Measurements from ENCODE around the gene MAGT1.
"Not testable (repeated sequence)": the region's sequence is repeated elsewhere in the genome, so short reads cannot be mapped to it uniquely, and the experiment has no call there.

The MAGT1 gene

DNA sequence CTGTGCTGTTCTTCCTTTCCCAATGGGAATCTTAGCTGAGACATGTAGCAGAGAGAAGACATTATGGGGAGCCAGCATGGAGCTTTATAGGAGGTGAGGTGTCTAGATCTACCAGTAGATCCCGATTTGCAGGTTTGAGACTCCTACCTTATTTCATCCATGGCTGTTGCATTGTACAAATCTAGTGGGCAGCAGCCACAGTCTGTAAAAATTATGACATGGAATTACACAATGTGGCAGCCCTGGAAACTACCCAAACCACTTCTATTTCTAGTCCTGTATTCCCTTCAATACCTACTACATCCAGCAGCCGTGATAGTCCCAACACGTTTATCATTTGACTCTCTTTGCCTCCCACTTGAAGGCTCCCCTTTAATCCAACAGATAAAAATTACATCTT is 23.3 kb upstream of the MAGT1 start:
- Histone ChIP-seq H3K9me3 (ENCODE audit: control insufficient read depth, low read length) (no peaks in the 10 kb centered on the region), H3K27me3 (replicated peaks; ENCODE audit: control insufficient read depth, insufficient read depth, low read length) (no peaks in the 10 kb centered on the region), H3K4me3 (ENCODE audit: low read length) (no peak overlapping the region), H3K9ac (ENCODE audit: low read length) (no peak overlapping the region), H3K4me1 (ENCODE audit: control insufficient read depth, insufficient read depth, low read length) (no peaks in the 10 kb centered on the region), H3K36me3 (ENCODE audit: control insufficient read depth, insufficient read depth, low read length, severe bottlenecking) (no peaks in the 10 kb centered on the region)
- DNase-seq (ENCODE audit: low read depth) = peak; percentile 10

DNA sequence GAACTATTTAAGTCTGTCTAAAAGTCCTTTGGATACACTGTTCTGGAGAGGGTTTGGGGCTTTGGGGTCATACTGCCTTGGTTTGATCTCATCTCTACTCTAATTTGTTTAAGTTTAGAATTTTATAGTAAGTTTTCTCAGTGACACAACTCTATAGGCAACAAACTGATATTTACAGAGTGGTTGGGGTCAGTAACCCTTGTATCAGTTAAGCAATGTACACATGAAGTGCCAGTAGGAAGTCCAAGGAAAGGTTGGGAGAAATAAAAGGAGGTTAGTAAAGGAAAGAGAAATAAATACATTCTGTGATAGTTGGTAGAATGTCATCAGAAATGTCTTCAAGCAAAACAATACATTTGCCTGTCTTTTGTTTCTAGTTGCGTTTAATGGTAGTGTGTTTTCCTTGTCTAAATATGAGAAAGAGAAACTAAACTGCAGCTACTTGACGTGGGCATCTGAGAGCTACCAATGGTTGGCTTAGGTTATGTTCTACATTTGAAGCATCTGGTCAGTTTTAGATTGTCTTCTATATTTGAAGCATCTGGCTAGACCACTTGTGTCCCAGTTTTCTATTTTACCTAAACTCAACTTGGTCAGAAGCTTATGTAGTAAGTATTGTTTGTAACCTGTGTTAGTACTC is 22.2 kb upstream of the MAGT1 start:
- Histone ChIP-seq H3K4me3 (ENCODE audit: low read length) (no peak overlapping the region), H3K9me3 (ENCODE audit: control insufficient read depth, low read length) (no peaks in the 10 kb centered on the region), H3K27me3 (replicated peaks; ENCODE audit: control insufficient read depth, insufficient read depth, low read length) (no peaks in the 10 kb centered on the region), H3K9ac (ENCODE audit: low read length) (no peak overlapping the region), H3K36me3 (ENCODE audit: control insufficient read depth, insufficient read depth, low read length, severe bottlenecking) (no peaks in the 10 kb centered on the region), H3K4me1 (ENCODE audit: control insufficient read depth, insufficient read depth, low read length) (no peaks in the 10 kb centered on the region)
- DNase-seq (ENCODE audit: low read depth) = no peak

DNA sequence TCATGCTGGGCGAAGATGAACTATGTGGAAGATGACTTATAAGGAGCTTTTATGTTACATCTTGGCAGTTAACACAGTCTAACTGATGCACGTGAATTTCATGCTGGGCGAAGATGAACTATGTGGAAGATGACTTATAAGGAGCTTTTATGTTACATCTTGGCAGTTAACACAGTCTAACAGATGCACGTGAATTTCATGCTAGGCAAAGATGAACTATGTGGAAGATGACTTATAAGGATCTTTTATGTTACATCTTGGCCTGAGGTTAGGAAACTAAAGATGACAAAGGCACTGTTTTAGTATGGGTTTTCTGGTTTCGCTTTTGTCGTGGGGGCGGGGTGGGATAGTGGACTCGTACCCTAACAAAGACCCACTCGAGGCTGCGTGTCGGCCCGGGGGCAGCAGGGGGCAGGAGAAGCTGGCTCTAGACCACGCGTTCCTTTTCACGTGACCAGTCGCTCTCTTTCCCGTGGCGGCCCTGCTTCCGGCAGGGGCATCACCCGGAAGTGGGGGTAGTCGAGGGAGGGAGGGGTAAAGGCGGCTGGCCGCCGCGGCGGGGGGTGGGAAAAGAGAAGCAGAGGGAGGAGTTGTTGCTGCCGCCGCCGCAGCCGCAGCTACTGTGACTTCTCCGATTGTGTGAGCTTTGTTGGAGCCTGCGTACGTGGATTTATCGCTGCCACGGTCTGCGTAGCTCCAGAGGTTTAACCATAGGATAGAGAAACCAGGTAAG is 15.0 kb upstream of the MAGT1 start, which contains the start of gene ATP7A:
Gene ATP7A, plus strand, starts transcription at position 586 of the 733 bp plus-strand sequence. CDS start 60,949 bp downstream, outside the sequence.
- peak within 1 kb of the TSS; percentile 90 for H3K4me3 ChIP-seq (ENCODE audit: low read length)
- peaks cover 2% of the 10 kb centered on the region for H3K27me3 ChIP-seq (replicated peaks; ENCODE audit: control insufficient read depth, insufficient read depth, low read length)
- peak within 1 kb of the TSS; percentile 90 for H3K9ac ChIP-seq (ENCODE audit: low read length)
- peaks cover under 1% of the 10 kb centered on the region for H3K36me3 ChIP-seq (ENCODE audit: control insufficient read depth, insufficient read depth, low read length, severe bottlenecking)
- no peaks in the 10 kb centered on the region for H3K9me3 ChIP-seq (ENCODE audit: control insufficient read depth, low read length)
- no peaks in the 10 kb centered on the region for H3K4me1 ChIP-seq (ENCODE audit: control insufficient read depth, insufficient read depth, low read length)
- DNase-seq (ENCODE audit: low read depth) = peak; percentile 91

DNA sequence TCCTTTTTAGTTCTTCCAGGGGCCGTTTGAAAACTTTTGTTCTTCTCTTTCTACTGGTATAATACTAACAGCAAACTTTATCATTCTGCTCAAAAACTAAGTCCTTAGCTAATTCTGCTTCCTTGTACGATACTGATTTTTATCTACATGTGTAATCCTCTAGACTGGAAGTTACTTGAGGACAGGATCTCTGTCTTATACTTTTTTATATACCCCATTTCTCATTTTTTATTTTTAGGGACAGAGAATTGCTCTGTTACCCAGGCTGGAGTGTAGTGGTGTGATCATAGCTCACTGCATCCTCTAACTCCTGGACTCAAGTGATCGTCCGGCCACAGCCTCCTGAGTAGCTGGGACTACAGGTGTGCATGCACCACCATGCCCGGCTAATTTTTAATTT is 6.3 kb upstream of the MAGT1 start:
- H3K9me3 ChIP-seq (ENCODE audit: control insufficient read depth, low read length) = no peaks in the 10 kb centered on the region
- no peaks in the 10 kb centered on the region for H3K27me3 ChIP-seq (replicated peaks; ENCODE audit: control insufficient read depth, insufficient read depth, low read length)
- peaks cover 22% of the 10 kb centered on the region for H3K36me3 ChIP-seq (ENCODE audit: control insufficient read depth, insufficient read depth, low read length, severe bottlenecking)
- peak overlapping the region; percentile 89 for H3K4me3 ChIP-seq (ENCODE audit: low read length)
- DNase-seq (ENCODE audit: low read depth) = no peak
- H3K4me1 ChIP-seq (ENCODE audit: control insufficient read depth, insufficient read depth, low read length) = peaks cover 4% of the 10 kb centered on the region
- H3K9ac ChIP-seq (ENCODE audit: low read length) = peak overlapping the region; percentile 88

- DNase-seq (ENCODE audit: low read depth) = peak; percentile 40
- Histone ChIP-seq H3K9me3 (ENCODE audit: control insufficient read depth, low read length) (no peaks in the 10 kb centered on the region), H3K27me3 (replicated peaks; ENCODE audit: control insufficient read depth, insufficient read depth, low read length) (no peaks in the 10 kb centered on the region), H3K9ac (ENCODE audit: low read length) (peak overlapping the region; percentile 88), H3K4me1 (ENCODE audit: control insufficient read depth, insufficient read depth, low read length) (peaks cover 4% of the 10 kb centered on the region), H3K4me3 (ENCODE audit: low read length) (peak overlapping the region; percentile 89), H3K36me3 (ENCODE audit: control insufficient read depth, insufficient read depth, low read length, severe bottlenecking) (peaks cover 22% of the 10 kb centered on the region)
Measured at GRCh38 chrX:77900688-77901087, 5.5 kb upstream of the MAGT1 start.

- H3K27me3 ChIP-seq (replicated peaks; ENCODE audit: control insufficient read depth, insufficient read depth, low read length) = no peaks in the 10 kb centered on the region
- peak; percentile 96 for DNase-seq (ENCODE audit: low read depth)
- peaks cover 15% of the 10 kb centered on the region for H3K36me3 ChIP-seq (ENCODE audit: control insufficient read depth, insufficient read depth, low read length, severe bottlenecking)
- H3K4me3 ChIP-seq (ENCODE audit: low read length) = peak within 1 kb of the TSS; percentile 89
- H3K9ac ChIP-seq (ENCODE audit: low read length) = peak within 1 kb of the TSS; percentile 88
- peaks cover 12% of the 10 kb centered on the region for H3K9me3 ChIP-seq (ENCODE audit: control insufficient read depth, low read length)
- peaks cover 4% of the 10 kb centered on the region for H3K4me1 ChIP-seq (ENCODE audit: control insufficient read depth, insufficient read depth, low read length)
Measured at GRCh38 chrX:77899081-77899828, 4.0 kb upstream of the MAGT1 start, which contains the start of gene COX7B. Gene COX7B, plus strand, starts transcription at chrX:77899468. Its CDS starts 86 bp downstream, at chrX:77899554.

- Histone ChIP-seq H3K9me3 (ENCODE audit: control insufficient read depth, low read length) (peaks cover 13% of the 10 kb centered on the region), H3K4me3 (ENCODE audit: low read length) (peak overlapping the region; percentile 91), H3K36me3 (ENCODE audit: control insufficient read depth, insufficient read depth, low read length, severe bottlenecking) (no peaks in the 10 kb centered on the region)
Measured at GRCh38 chrX:77893713-77894112, 1.5 kb downstream of the MAGT1 start.

GRCh38 chrX:77892887-77893286 is 2.3 kb downstream of the MAGT1 start:
- Histone ChIP-seq H3K4me3 (ENCODE audit: low read length) (no peak overlapping the region), H3K9ac (ENCODE audit: low read length) (no peak overlapping the region), H3K36me3 (ENCODE audit: control insufficient read depth, insufficient read depth, low read length, severe bottlenecking) (no peaks in the 10 kb centered on the region), H3K27me3 (replicated peaks; ENCODE audit: control insufficient read depth, insufficient read depth, low read length) (no peaks in the 10 kb centered on the region), H3K4me1 (ENCODE audit: control insufficient read depth, insufficient read depth, low read length) (no peaks in the 10 kb centered on the region), H3K9me3 (ENCODE audit: control insufficient read depth, low read length) (peaks cover 13% of the 10 kb centered on the region)
- no peak for DNase-seq (ENCODE audit: low read depth)

More at GRCh38 chrX:77893713-77894112, 1.5 kb downstream of the MAGT1 start:
- H3K9ac ChIP-seq (ENCODE audit: low read length) = peak overlapping the region; percentile 89
- no peaks in the 10 kb centered on the region for H3K4me1 ChIP-seq (ENCODE audit: control insufficient read depth, insufficient read depth, low read length)
- DNase-seq (ENCODE audit: low read depth) = no peak
- no peaks in the 10 kb centered on the region for H3K27me3 ChIP-seq (replicated peaks; ENCODE audit: control insufficient read depth, insufficient read depth, low read length)

DNA sequence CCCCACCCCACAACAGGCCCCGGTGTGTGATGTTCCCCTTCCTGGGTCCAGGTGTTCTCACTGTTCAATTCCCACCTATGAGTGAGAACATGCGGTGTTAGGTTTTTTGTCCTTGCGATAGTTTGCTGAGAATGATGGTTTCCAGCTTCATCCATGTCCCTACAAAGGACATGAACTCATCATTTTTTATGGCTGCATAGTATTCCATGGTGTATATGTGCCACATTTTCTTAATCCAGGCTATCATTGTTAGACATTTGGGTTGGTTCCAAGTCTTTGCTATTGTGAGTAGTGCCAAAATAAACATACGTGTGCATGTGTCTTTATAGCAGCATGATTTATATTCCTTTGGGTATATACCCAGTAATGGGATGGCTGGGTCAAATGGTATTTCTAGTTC is 13.8 kb downstream of the MAGT1 start:
- H3K27me3 ChIP-seq (replicated peaks; ENCODE audit: control insufficient read depth, insufficient read depth, low read length); H3K4me1 ChIP-seq (ENCODE audit: control insufficient read depth, insufficient read depth, low read length); H3K4me3 ChIP-seq (ENCODE audit: low read length); H3K9me3 ChIP-seq (ENCODE audit: control insufficient read depth, low read length); DNase-seq (ENCODE audit: low read depth); H3K36me3 ChIP-seq (ENCODE audit: control insufficient read depth, insufficient read depth, low read length, severe bottlenecking); H3K9ac ChIP-seq (ENCODE audit: low read length): not testable (repeated sequence)

DNA sequence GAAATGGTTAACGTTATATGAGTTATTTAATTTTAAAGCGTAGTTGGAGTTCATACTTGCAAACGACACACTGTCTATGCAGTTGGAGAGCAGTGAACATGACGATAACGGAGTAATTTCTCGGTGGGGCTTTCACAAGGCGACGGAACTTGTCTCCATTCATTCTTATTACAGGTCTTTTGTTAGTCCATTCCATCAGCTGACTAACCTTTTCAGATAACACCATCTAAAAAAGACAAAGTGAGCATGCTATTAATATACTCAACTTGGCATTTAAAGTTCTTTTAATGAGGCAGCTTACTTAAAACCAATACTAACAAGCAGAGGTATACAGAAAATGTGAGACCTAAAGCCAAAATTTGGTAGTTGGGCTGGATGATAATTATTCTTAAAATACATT is 19.9 kb downstream of the MAGT1 start:
- no peaks in the 10 kb centered on the region for H3K4me1 ChIP-seq (ENCODE audit: control insufficient read depth, insufficient read depth, low read length)
- H3K27me3 ChIP-seq (replicated peaks; ENCODE audit: control insufficient read depth, insufficient read depth, low read length) = no peaks in the 10 kb centered on the region
- H3K9me3 ChIP-seq (ENCODE audit: control insufficient read depth, low read length) = no peaks in the 10 kb centered on the region
- H3K36me3 ChIP-seq (ENCODE audit: control insufficient read depth, insufficient read depth, low read length, severe bottlenecking) = peaks cover 9% of the 10 kb centered on the region
- DNase-seq (ENCODE audit: low read depth) = no peak
- H3K4me3 ChIP-seq (ENCODE audit: low read length) = no peak overlapping the region
- no peak overlapping the region for H3K9ac ChIP-seq (ENCODE audit: low read length)

DNA sequence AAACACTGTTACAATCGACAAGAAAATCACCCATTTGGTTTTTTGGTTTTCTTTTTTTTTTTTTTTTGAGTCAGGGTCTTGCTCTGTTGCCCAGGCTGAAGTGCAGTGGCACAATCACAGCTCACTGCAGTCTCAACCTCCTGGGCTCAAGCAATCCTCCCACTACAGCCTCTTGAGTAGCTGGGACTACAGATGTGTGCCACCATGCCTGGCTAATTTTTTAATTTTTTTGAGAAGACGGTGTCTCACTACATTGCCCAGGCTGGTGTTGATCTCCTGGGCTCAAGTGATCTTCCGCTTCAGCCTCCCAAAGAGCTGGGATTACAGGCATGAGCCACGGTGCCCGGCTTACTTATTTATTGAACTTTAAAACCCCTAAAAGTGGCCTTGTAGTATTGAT is 63.7 kb downstream of the MAGT1 start:
- H3K4me1 ChIP-seq (ENCODE audit: control insufficient read depth, insufficient read depth, low read length); H3K27me3 ChIP-seq (replicated peaks; ENCODE audit: control insufficient read depth, insufficient read depth, low read length); H3K9me3 ChIP-seq (ENCODE audit: control insufficient read depth, low read length); H3K4me3 ChIP-seq (ENCODE audit: low read length); DNase-seq (ENCODE audit: low read depth); H3K9ac ChIP-seq (ENCODE audit: low read length); H3K36me3 ChIP-seq (ENCODE audit: control insufficient read depth, insufficient read depth, low read length, severe bottlenecking): not testable (repeated sequence)
